MM.1S (cell line): ENCODE results near the gene MED25.

ENCODE experiments used
- EZH2phosphoT487 ChIP-seq: fragments of 300-600 bp; sonication (generic); IDR thresholded peaks from 2 replicates; pipeline ENCODE4 v1.6.1; 2018; ENCODE audit warnings: antibody characterized with exemption, low read length
- TF ChIP-seq, protein P1 (sequence below): fragments of 300-600 bp; sonication (generic); IDR thresholded peaks from 2 replicates; pipeline ENCODE4 v1.5.1; 2016; ENCODE audit warnings: antibody characterized with exemption, low read length, mixed read lengths

DNA sequence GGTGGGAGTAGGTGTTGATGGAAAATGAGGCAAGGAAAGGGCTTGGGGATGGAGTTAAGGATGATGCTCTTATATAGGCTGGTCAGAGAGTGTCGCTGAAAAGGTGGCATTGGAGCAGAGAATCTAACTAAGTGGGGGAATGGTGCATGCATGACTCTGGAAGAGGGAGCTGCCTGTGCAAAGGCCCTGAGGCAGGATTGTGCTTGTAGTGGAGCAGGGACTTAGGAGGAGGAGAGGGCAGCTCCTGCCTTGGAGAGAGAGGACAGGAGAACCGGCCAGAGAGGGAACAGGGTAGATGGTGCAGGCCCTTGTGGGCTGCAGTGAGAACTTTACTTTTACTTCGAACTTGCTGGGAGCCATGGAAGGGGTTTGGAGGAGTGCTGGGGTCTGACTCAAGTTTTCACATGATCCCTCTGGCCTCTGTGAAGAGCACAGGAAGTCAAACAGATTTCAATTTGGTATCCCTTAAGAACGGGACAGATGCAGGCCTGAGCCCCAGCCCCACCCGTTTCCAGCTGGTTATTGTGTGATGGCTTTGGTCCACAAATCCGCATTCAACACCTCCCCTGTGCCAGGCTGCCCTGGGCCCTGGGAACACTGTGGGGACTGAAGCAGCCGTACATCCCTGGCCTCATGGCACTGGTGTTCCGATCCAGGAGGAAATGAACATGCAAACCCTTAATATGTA, 44.3 kb upstream of the MED25 start:
- TF ChIP-seq, protein P1, sequence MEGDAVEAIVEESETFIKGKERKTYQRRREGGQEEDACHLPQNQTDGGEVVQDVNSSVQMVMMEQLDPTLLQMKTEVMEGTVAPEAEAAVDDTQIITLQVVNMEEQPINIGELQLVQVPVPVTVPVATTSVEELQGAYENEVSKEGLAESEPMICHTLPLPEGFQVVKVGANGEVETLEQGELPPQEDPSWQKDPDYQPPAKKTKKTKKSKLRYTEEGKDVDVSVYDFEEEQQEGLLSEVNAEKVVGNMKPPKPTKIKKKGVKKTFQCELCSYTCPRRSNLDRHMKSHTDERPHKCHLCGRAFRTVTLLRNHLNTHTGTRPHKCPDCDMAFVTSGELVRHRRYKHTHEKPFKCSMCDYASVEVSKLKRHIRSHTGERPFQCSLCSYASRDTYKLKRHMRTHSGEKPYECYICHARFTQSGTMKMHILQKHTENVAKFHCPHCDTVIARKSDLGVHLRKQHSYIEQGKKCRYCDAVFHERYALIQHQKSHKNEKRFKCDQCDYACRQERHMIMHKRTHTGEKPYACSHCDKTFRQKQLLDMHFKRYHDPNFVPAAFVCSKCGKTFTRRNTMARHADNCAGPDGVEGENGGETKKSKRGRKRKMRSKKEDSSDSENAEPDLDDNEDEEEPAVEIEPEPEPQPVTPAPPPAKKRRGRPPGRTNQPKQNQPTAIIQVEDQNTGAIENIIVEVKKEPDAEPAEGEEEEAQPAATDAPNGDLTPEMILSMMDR: no peak
- no peak for TF ChIP-seq EZH2phosphoT487
